GM20431 (cell line): Measurements from ENCODE around the gene CBX6.

Experiments
- in situ Hi-C: fragments of 300-500 bp; cut with MseI, MboI; formaldehyde crosslinking; loops from one replicate; pipeline ENCODE4 v1.15.0; 2020; ENCODE audit warnings: low sequenced_read_pairs; ENCODE audit not compliant: unreplicated experiment

The CBX6 gene

GRCh38 chr22:38874529-38875222, 2.7 kb upstream of the CBX6 start:
- in situ Hi-C loops, result no loop called here

GRCh38 chr22:38873469-38874411, 1.7 kb upstream of the CBX6 start:
- in situ Hi-C loops, result no loop called here

- in situ Hi-C loops, result no loop called here
Measured at GRCh38 chr22:38872831-38873248, 824 bp upstream of the CBX6 start.

- in situ Hi-C loops, result no loop called here
Measured at GRCh38 chr22:38871360-38872171, 450 bp downstream of the CBX6 start.

- in situ Hi-C loops, result no loop called here
Measured at GRCh38 chr22:38870791-38871359, 1.1 kb downstream of the CBX6 start.

- in situ Hi-C loops, result no loop called here
Measured at GRCh38 chr22:38870312-38870741, 1.7 kb downstream of the CBX6 start.

- in situ Hi-C loops, result loop anchor here (10.0 kb wide), 1 partner anchor 135 kb away; no protein-coding TSS in a partner anchor
Measured at GRCh38 chr22:38869663-38870062, 2.4 kb downstream of the CBX6 start.

- in situ Hi-C loops, result loop anchor here (10.0 kb wide), 1 partner anchor 136 kb away; no protein-coding TSS in a partner anchor
Measured at GRCh38 chr22:38868886-38869381, 3.1 kb downstream of the CBX6 start.

GRCh38 chr22:38868286-38868721, 3.7 kb downstream of the CBX6 start:
- in situ Hi-C loops, result loop anchor here (10.0 kb wide), 1 partner anchor 136 kb away; no protein-coding TSS in a partner anchor

GRCh38 chr22:38867471-38868285, 4.3 kb downstream of the CBX6 start:
- in situ Hi-C loops, result loop anchor here (10.0 kb wide), 1 partner anchor 137 kb away; no protein-coding TSS in a partner anchor

- in situ Hi-C loops, result loop anchor here (10.0 kb wide), 1 partner anchor 138 kb away; no protein-coding TSS in a partner anchor
Measured at GRCh38 chr22:38867124-38867455, 4.9 kb downstream of the CBX6 start.

GRCh38 chr22:38866399-38867123, 5.5 kb downstream of the CBX6 start:
- in situ Hi-C loops, result loop anchor here (10.0 kb wide), 1 partner anchor 138 kb away; no protein-coding TSS in a partner anchor

GRCh38 chr22:38866024-38866398, 6.0 kb downstream of the CBX6 start:
- in situ Hi-C loops, result loop anchor here (10.0 kb wide), 1 partner anchor 139 kb away; no protein-coding TSS in a partner anchor

GRCh38 chr22:38865201-38866023, 6.6 kb downstream of the CBX6 start:
- in situ Hi-C loops, result loop anchor here (10.0 kb wide), 1 partner anchor 139 kb away; no protein-coding TSS in a partner anchor

GRCh38 chr22:38864361-38865191, 7.4 kb downstream of the CBX6 start:
- in situ Hi-C loops, result loop anchor here (10.0 kb wide), 1 partner anchor 140 kb away; no protein-coding TSS in a partner anchor

GRCh38 chr22:38863531-38864131, 8.4 kb downstream of the CBX6 start:
- in situ Hi-C loops, result loop anchor here (10.0 kb wide), 1 partner anchor 141 kb away; no protein-coding TSS in a partner anchor
